Measurements from ENCODE around the gene CCDC68. TPM values are rescaled to one million over a fixed set of nuclear protein-coding genes. Genes with fewer than 3 reads are reported as not detected.

CCDC68 gene
- total and polyA plus RNA-seq, 2 of the 13 experiments (the other 11 are each of a cell fraction or from before 2014, with no cell fraction given) = 4.6 to 13.3 TPM

- intact Hi-C loops (cut with micrococcal nuclease; ENCODE audit: unreplicated experiment) = no loop called here
- TF ChIP-seq ARID5B (CRISPR knock-in tag; IDR thresholded peaks at IDR 0.05) (no peak), ZNF792 (CRISPR knock-in tag; IDR thresholded peaks at IDR 0.05) (no peak), ZNF724P (CRISPR knock-in tag; IDR thresholded peaks at IDR 0.05; ENCODE audit: borderline replicate concordance) (no peak), KAT8 (CRISPR knock-in tag; IDR thresholded peaks at IDR 0.05) (no peak), BRCA1 (CRISPR knock-in tag; IDR thresholded peaks at IDR 0.05) (no peak), ZFX (CRISPR knock-in tag; IDR thresholded peaks at IDR 0.05; ENCODE audit: low read depth) (no peak), IRF2 (CRISPR knock-in tag; IDR thresholded peaks at IDR 0.05) (no peak), NKX3-1 (CRISPR knock-in tag; IDR thresholded peaks at IDR 0.05) (no peak), ZNF83 (CRISPR knock-in tag; IDR thresholded peaks at IDR 0.05; ENCODE audit: borderline replicate concordance) (no peak), SRSF4 (IDR thresholded peaks at IDR 0.05; ENCODE audit: low read depth, low read length, poor library complexity, severe bottlenecking) (no peak), REL (CRISPR knock-in tag; conservative IDR thresholded peaks at IDR 0.05) (no peak), THAP11 (CRISPR knock-in tag; IDR thresholded peaks at IDR 0.05) (no peak)
- POLR2A ChIA-PET = no interaction called here
- Histone ChIP-seq H2AFZ (ENCODE audit: low read length) (no peak overlapping the region), H3K27ac (ENCODE audit: extremely low read length, insufficient read depth, low read length) (no peak overlapping the region), H3K4me3 (replicated peaks in 1 of 3; ENCODE audit: insufficient read depth in 1 of 3, low read depth in 2 of 3, low read length in 3 of 3) (no peak overlapping the region), H4K20me1 (ENCODE audit: insufficient read depth, low read length) (no peaks in the 10 kb centered on the region), H3K36me3 (replicated peaks in 1 of 2; ENCODE audit: control insufficient read depth in 1 of 2, insufficient read depth in 2 of 2, low read length in 2 of 2) (no peaks in the 10 kb centered on the region), H3K9me3 (ENCODE audit: low read length) (no peaks in the 10 kb centered on the region), H3K4me2 (ENCODE audit: low read depth, low read length) (no peak overlapping the region), H3K27me3 (ENCODE audit: control insufficient read depth in 1 of 2, insufficient read depth in 2 of 2, low read length in 2 of 2) (peaks cover 0 to 14% of the 10 kb centered on the region in 2 experiments; a peak in 1 of 5 replicates), H3K79me2 (ENCODE audit: insufficient read depth, low read length) (no peaks in the 10 kb centered on the region), H3K9ac (ENCODE audit: insufficient read depth, low read depth, low read length) (no peak overlapping the region), H3K4me1 (ENCODE audit: insufficient read depth, low read length) (no peaks in the 10 kb centered on the region)
- in situ Hi-C loops (cut with HindIII; ENCODE audit: extremely low pct_ligation_motif_present, low pct_unique_long_range_greater_than_20kb) = no loop called here
- BruUV-seq (replicated peaks) = no TSS peak
- ATAC-seq (no peak), DNase-seq (ENCODE audit: low spot score) (no peak), FAIRE-seq (no peak)
- 2% methylated on average over 3 of the region's 3 CpGs for WGBS (ENCODE audit: low lambda C conversion rate)
- CTCF ChIA-PET (ENCODE audit: low intra/inter-chr PET ratio, low total read pairs) = no interaction called here
These were observed 80.5 kb downstream of the CCDC68 start for GRCh38 chr18:54878659-54879358.

Measured in HepG2 (cell line).